Testis (tissue), 3 donors: ENCODE measurements around the gene RBMS2. TPM values are rescaled to one million over a fixed set of nuclear protein-coding genes. Genes with fewer than 3 reads are reported as not detected.
"Not testable (repeated sequence)": the region's sequence is repeated elsewhere in the genome, so short reads cannot be mapped to it uniquely, and the experiment has no call there.

Source experiments
- DNase-seq: peaks from one replicate; pipeline ENCODE4 v3.0.0-alpha.2; 2019
- H3K27ac ChIP-seq, 2 donors: fragments of 200-600 bp; sonication (generic); one replicate each; pipeline ENCODE4 v1.5.1; 2019
- H3K27me3 ChIP-seq: fragments of 200-600 bp; sonication (generic); one replicate; pipeline ENCODE4 v1.5.1; 2019
- H3K36me3 ChIP-seq: fragments of 200-600 bp; sonication (generic); one replicate; pipeline ENCODE4 v1.5.1; 2017; ENCODE audit warnings: low read depth; ENCODE audit errors: missing control alignments
- H3K4me1 ChIP-seq: fragments of 200-600 bp; sonication (generic); one replicate; pipeline ENCODE4 v1.5.1; 2019
- H3K4me3 ChIP-seq, 2 donors: fragments of 200-600 bp; sonication (generic); one replicate each; pipeline ENCODE4 v1.5.1; 2017 to 2019
- H3K9me3 ChIP-seq: fragments of 200-600 bp; sonication (generic); one replicate; pipeline ENCODE4 v1.5.1; 2017
- POLR2A ChIP-seq: fragments of 450-650 bp; IDR thresholded peaks from one replicate; pipeline ENCODE4 v1.6.1; 2017; ENCODE audit warnings: antibody characterized with exemption, mild to moderate bottlenecking, moderate library complexity
- WGBS, 2 donors: methylation state at CpG; one replicate each; pipeline ENCODE4 v1.1.5; 2018; 5-methylcytosine and 5-hydroxymethylcytosine counted together
- intact Hi-C: fragments of 100-400 bp; cut with DNase I; formaldehyde crosslinking; loops from one replicate; pipeline ENCODE4 v1.15.1; 2023; ENCODE audit warnings: low total_unique reads
- polyA plus RNA-seq: library from polyadenylated mRNA; stranded (reverse); fragments of 350-450 nt; fragmentation: Illumina TruSeq; extraction: RNeasy Lipid Tissue Mini Kit (QIAGEN cat#74804); gene quantifications from one replicate; pipeline ENCODE4 v1.2.3, GENCODE V29; 2014; ENCODE audit warnings: low read depth, low replicate concordance; ENCODE audit not compliant: insufficient read depth
- total RNA-seq, 2 donors: library from RNA; depleted of rRNA; stranded (reverse); fragments of >200 nt; gene quantifications; one replicate each; pipeline ENCODE4 v1.2.3, GENCODE V29; 2016
- TF ChIP-seq, protein P1 (sequence below), 3 experiments: fragments of 450-650 bp in 2 of 3; fragments of 200-600 bp in 1 of 3; sonication (generic) in 1 of 3; IDR thresholded peaks; one replicate each; pipeline ENCODE4 v1.5.1; 2016 to 2019; ENCODE audit warnings: antibody characterized with exemption in 3 of 3, mild to moderate bottlenecking in 2 of 3, moderate library complexity in 1 of 3

Gene RBMS2
- total and polyA plus RNA-seq, 3 donors from 2014 or later = 12.8 to 15.8 (median 12.8) TPM

DNA sequence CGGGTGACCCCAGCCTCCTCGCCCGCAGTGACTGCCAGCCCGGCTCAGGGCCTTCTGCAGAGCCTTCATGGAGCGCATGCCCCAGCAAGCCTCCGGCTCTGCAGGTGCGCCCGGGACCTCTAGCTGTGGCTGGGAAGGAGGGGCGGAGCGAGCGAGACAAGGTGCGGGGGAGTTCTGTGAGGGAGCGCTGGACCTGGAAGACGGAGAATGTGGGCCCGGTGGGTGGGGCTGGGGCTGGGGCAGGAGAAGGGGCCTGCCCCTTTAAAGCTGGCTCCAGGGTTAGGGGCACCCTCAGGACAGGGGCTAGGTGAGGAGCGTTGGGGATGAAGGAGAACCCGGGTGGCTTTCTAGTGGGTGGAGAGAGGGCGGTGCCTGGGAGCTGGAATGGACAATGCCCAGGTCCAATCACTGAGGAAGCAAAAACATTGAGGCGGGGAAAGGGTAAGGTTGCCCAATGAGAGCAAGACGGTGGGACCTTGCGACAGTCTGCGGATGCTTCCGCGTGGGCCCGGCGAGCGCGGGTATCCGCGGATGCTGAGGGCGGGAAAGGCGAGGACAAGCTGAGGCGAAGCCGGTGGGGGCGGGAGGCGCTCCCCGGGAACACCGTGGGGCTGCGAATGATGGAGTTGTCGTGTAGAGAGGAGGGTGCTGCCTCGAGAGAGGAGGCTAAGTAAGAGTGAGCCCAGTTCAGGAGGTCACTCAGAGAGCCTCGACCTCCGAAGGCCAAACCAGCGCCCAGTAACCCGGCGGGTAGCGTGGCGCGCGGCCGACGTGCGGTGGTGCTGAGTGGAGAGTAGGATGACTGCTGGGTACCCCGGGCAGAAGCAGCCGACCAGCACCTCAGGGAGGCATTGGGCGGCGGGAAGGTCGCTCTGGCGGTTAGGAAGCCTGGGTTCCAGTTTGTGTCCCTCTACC, 33.3 kb upstream of the RBMS2 start, which contains the start of gene GLS2:
GLS2 (minus strand) TSS at position 121 of the 915 bp plus-strand sequence; CDS start at position 78, 43 bp downstream.
- peak; percentile 90 for DNase-seq
- 9 to 10% methylated on average over 51 to 58 of the region's 59 CpGs for WGBS, 2 donors
- TF ChIP-seq, protein P1, sequence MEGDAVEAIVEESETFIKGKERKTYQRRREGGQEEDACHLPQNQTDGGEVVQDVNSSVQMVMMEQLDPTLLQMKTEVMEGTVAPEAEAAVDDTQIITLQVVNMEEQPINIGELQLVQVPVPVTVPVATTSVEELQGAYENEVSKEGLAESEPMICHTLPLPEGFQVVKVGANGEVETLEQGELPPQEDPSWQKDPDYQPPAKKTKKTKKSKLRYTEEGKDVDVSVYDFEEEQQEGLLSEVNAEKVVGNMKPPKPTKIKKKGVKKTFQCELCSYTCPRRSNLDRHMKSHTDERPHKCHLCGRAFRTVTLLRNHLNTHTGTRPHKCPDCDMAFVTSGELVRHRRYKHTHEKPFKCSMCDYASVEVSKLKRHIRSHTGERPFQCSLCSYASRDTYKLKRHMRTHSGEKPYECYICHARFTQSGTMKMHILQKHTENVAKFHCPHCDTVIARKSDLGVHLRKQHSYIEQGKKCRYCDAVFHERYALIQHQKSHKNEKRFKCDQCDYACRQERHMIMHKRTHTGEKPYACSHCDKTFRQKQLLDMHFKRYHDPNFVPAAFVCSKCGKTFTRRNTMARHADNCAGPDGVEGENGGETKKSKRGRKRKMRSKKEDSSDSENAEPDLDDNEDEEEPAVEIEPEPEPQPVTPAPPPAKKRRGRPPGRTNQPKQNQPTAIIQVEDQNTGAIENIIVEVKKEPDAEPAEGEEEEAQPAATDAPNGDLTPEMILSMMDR (IDR thresholded peaks at IDR 0.05) = no peak
- TF ChIP-seq POLR2A = no peak
- H3K27me3 ChIP-seq = no peaks in the 10 kb centered on the region
- H3K4me3 ChIP-seq = peak within 1 kb of the TSS; percentile 53 to 69
- H3K4me1 ChIP-seq = no peaks in the 10 kb centered on the region
- intact Hi-C loops = no loop called here
- no peak within 1 kb of the TSS for H3K27ac ChIP-seq
- H3K9me3 ChIP-seq = no peaks in the 10 kb centered on the region
- H3K36me3 ChIP-seq = no peaks in the 10 kb centered on the region

GRCh38 chr12:56490360-56490759, 31.3 kb upstream of the RBMS2 start:
- no peak for DNase-seq
- no peaks in the 10 kb centered on the region for H3K9me3 ChIP-seq
- H3K4me1 ChIP-seq = no peaks in the 10 kb centered on the region
- intact Hi-C loops = no loop called here
- H3K27me3 ChIP-seq = no peaks in the 10 kb centered on the region
- H3K36me3 ChIP-seq = no peaks in the 10 kb centered on the region
- H3K27ac ChIP-seq = no peak overlapping the region
- no peak overlapping the region for H3K4me3 ChIP-seq
- no peak for TF ChIP-seq POLR2A
- TF ChIP-seq, protein P1 (IDR thresholded peaks at IDR 0.05) = no peak

- intact Hi-C loops, H3K36me3 ChIP-seq, H3K9me3 ChIP-seq, DNase-seq, H3K27ac ChIP-seq, H3K4me3 ChIP-seq, H3K27me3 ChIP-seq, H3K4me1 ChIP-seq: not testable (repeated sequence)
- WGBS, 2 donors = 93 to 96% methylated on average over 10 to 24 of the region's 31 CpGs
These were observed 28.1 kb upstream of the RBMS2 start for GRCh38 chr12:56493409-56494105.

DNA sequence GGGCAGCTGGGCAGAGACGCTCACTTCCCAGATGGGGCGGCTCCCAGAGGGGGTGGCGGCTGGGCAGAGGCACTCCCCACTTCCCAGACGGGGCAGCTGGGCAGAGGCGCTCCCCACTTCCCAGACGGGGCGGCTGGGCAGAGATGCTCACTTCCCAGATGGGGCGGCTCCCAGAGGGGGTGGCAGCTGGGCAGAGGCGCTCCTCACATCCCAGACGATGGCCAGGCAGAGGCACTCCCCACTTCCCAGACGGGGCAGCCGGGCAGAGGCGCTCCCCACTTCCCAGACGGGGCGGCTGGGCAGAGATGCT, 27.6 kb upstream of the RBMS2 start:
- DNase-seq, H3K27ac ChIP-seq, H3K4me1 ChIP-seq, intact Hi-C loops, H3K27me3 ChIP-seq, H3K4me3 ChIP-seq, H3K9me3 ChIP-seq, H3K36me3 ChIP-seq: not testable (repeated sequence)
- WGBS, 2 donors = 87 to 95% methylated on average over 3 to 11 of the region's 15 CpGs

- H3K36me3 ChIP-seq, H3K9me3 ChIP-seq, H3K4me1 ChIP-seq, H3K27ac ChIP-seq, intact Hi-C loops, H3K27me3 ChIP-seq, DNase-seq, H3K4me3 ChIP-seq: not testable (repeated sequence)
- 93 to 98% methylated on average over 7 to 24 of the region's 27 CpGs for WGBS, 2 donors
These were observed 27.1 kb upstream of the RBMS2 start for GRCh38 chr12:56494481-56494880.

- TF ChIP-seq, protein P1 (IDR thresholded peaks at IDR 0.05) = peak in 1 of 3 experiments; percentile 37
- H3K4me1 ChIP-seq, H3K36me3 ChIP-seq, intact Hi-C loops, H3K9me3 ChIP-seq, H3K4me3 ChIP-seq, H3K27me3 ChIP-seq, H3K27ac ChIP-seq: not testable (repeated sequence)
- WGBS, 2 donors = 20 to 23% methylated on average over 12 to 16 of the region's 17 CpGs
- peak; percentile 71 for DNase-seq
These were observed 24.9 kb upstream of the RBMS2 start for GRCh38 chr12:56496704-56497103.

- DNase-seq = not testable (repeated sequence)
These were observed 23.3 kb upstream of the RBMS2 start for GRCh38 chr12:56498126-56498902.

GRCh38 chr12:56499452-56499851, 22.2 kb upstream of the RBMS2 start:
- intact Hi-C loops, H3K27me3 ChIP-seq, H3K4me3 ChIP-seq, H3K36me3 ChIP-seq, H3K9me3 ChIP-seq, DNase-seq, H3K27ac ChIP-seq, H3K4me1 ChIP-seq: not testable (repeated sequence)
- 72 to 74% methylated on average over 9 of the region's 9 CpGs for WGBS, 2 donors

More at GRCh38 chr12:56498126-56498902, 23.3 kb upstream of the RBMS2 start:
- H3K27ac ChIP-seq, H3K9me3 ChIP-seq, H3K4me3 ChIP-seq, intact Hi-C loops, H3K4me1 ChIP-seq, H3K36me3 ChIP-seq, H3K27me3 ChIP-seq: not testable (repeated sequence)
- WGBS, 2 donors = 87 to 94% methylated on average over 14 of the region's 14 CpGs
